ENCODE data around the gene CDCA7.
"Not testable (repeated sequence)": the region's sequence is repeated elsewhere in the genome, so short reads cannot be mapped to it uniquely, and the experiment has no call there.

Gene CDCA7

DNA sequence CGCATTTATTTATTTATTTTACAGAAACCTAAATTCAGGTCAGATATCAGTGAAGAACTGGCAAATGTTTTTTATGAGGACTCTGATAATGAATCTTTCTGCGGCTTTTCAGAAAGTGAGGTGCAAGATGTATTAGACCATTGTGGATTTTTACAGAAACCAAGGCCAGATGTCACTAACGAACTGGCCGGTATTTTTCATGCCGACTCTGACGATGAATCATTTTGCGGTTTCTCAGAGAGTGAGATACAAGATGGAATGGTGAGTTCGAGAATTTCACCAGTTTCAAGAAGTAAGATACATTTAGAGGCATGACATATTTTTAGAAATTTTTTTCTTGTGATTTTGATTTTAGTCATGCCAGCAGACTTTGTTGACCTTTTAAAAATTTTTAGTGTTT, 4.6 kb downstream of the CDCA7 start:
- DNase-seq, result no peak

DNA sequence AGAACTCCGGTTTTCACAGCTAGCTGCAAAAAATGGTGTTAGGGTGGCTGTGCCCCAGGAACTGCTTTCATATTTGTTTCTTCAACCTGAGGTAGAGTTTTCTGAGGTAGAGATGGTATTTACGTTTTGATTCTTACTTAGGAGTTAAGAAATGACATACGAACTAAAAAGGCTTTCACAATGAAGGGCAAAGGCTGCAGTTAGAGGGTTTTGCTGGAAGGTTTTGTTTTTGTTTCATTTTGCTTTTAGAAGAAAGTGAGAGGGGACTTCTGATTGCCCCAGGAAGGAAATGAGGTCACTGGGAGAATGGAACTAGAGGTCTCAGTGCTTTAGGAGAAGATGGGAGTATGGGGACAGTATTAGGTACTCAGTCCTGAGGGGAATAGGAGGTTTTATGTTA, 15.5 kb downstream of the CDCA7 start:
- DNase-seq, result no peak

- no peak for DNase-seq
Observed at GRCh38 chr2:173371023-173371422, 16.4 kb downstream of the CDCA7 start.

DNA sequence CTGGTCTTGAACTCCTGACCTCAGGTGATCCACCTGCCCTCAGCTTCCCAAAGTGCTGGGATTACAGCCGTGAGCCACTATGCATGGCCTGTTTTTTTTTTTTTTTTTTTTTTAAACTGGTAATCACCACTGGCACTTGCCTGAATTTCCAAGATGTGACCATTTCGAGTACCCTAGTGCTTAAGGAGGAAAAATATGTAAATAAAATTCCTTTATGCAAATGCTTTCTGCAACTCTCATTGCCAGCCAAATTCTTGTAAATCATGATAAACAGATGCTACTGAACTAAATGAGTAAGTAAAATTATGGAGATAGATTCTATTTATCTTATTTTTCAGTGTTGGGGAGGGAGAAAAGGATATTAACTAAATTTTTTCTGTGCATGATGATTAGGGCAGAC, 18.6 kb downstream of the CDCA7 start:
- no peak for DNase-seq

GRCh38 chr2:173374634-173375033, 20.0 kb downstream of the CDCA7 start:
- DNase-seq, result no peak

GRCh38 chr2:173385534-173385933, 30.9 kb downstream of the CDCA7 start:
- DNase-seq, result not testable (repeated sequence)

DNA sequence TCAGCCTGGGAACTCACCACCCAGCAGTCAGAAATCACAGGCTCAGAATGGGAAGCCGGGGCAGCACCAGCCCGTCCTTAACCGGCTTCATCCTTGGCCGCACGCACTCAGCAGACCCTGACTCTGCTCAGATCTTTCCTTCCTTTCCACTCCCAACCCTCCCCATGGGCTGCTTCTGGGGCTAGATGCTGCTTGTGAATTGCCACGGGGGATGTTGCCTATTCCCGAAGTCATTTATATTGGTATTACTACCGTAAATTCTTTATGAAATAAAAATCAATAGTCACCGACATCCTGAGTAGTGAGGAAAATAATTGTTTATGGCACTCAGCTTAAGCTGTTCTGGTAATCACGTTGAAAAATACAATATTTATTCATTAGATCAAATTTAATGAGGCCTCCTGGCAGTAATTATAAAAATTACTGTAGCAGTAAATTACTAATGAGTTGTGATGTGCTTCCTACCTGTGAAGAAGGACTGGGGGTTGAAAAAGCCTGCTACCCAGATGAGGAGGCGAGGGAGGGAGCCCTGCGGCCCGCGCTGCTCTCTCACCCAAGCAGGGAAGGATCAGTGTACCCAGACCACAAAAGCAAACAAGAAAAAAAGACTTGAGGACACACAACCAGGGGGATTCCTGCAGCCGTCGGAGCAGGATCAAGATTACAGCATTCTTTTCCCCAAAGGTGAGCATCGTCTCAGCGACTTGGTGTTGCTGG, 31.5 kb downstream of the CDCA7 start:
- no peak for DNase-seq

DNA sequence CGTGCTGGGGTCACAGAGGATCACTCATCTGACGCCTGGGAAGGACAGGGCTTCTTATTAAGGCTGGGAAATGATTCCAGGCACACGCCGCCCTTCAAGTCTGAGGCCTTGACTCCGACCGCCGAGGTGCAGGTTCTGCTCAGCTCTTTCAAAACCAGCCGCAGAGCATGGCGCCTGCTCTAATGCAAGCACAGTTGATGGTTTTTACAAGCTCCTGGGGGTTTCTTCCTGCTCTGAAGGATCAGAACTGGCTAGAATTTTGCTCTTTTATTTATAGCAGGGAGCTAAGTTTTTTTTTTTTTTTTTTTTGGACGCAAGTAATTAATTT, 32.0 kb downstream of the CDCA7 start:
- no peak for DNase-seq

- no peak for DNase-seq
Observed at GRCh38 chr2:173387079-173387478, 32.4 kb downstream of the CDCA7 start.

- DNase-seq, result no peak
Observed at GRCh38 chr2:173387660-173388059, 33.0 kb downstream of the CDCA7 start.

- DNase-seq, result no peak
Observed at GRCh38 chr2:173388795-173389194, 34.1 kb downstream of the CDCA7 start.

- no peak for DNase-seq
Observed at GRCh38 chr2:173390036-173390435, 35.4 kb downstream of the CDCA7 start.

DNA sequence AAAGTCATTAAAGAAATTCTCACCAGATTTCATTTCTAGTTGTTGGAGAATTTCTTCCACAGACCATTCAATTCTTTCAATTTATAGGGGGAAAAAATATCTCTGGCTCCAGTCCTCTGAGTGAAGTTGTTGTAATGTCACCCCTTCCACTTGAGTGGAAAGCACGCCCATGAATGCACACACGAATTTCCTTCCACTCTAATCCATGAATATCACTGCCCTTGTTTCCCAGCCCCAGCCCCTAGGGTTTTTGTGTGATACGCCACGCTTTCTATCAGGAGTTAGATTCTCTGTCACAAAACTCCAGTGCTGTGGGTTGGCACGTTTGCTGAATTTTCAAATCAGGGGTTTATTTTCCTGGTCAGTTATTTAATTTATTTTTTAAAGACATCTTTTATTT, 38.1 kb downstream of the CDCA7 start:
- DNase-seq, result no peak

- DNase-seq, result no peak
Observed at GRCh38 chr2:173393186-173393585, 38.5 kb downstream of the CDCA7 start.

- no peak for DNase-seq
Observed at GRCh38 chr2:173393636-173394035, 39.0 kb downstream of the CDCA7 start.

- no peak for DNase-seq
Observed at GRCh38 chr2:173394091-173394974, 39.7 kb downstream of the CDCA7 start.

- DNase-seq, result no peak
Observed at GRCh38 chr2:173395567-173396351, 41.1 kb downstream of the CDCA7 start.

GRCh38 chr2:173397539-173397938, 42.9 kb downstream of the CDCA7 start:
- no peak for DNase-seq

DNA sequence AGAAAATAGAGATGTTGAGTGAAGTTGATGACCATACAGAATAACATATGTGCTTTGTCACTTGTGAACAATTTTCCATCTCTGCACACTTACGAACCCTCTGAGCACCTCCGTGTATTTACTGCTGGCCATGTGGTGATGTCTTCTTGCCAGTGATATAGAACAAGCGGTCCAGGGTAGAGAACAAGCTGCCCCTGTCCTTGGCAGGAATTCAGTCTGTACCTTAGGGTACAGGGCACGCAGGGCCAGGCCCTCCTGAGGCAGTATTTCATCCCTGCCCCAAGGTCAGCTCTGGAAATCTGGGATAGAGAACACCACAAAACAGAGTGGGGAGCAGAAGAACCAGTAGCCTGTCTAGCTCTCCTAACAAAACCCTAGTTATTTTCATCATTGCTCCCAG, 44.6 kb downstream of the CDCA7 start:
- DNase-seq, result no peak

DNA sequence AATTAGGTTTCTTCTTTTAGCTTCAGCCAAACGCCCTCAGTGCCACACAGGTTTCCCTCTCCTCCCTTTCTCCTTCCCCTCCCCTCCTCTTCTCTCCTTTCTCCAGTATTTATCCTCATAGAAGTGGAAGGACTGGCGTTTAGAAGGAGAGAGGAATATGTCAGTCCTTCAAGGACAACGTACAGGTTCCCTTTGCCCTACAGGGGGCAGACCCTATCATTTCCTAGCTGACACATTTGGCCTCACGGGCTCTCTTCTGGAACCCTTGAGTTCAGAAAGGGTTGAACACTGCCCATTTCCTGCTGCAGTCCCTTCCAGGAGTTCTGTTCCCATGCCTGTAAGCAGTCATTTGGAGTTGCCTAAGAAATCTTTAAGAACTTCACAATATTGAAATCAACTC, 46.1 kb downstream of the CDCA7 start:
- DNase-seq, result no peak

DNA sequence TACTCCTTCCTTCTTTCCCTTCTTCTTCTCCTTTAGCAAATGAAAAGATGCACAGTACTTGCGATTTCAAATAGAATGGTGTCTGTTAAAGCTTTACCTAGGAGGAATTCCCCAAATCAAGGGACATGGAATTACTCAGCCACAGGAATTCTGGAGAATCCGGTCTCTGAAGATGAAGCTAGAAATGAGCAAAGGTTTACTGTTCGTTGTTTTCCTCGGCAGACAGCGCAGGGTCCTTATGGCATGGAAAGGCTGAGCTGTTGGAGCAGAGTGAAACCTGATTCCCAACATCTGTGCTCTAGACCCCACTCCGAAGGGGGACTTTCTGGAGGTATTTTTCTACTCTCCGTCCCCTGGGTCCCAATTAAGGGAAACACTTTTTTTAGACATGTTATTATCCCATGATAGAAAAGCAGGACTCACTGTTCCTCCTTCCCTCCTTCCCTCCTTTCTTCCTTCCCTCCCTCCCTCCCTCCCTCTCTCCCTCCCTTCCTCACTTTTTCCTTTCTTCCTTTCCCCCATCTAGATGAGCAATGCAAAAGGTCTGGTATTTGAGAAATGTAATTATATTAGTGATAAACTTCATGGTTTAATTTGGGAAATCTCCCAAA, 47.1 kb downstream of the CDCA7 start:
- no peak for DNase-seq

DNA sequence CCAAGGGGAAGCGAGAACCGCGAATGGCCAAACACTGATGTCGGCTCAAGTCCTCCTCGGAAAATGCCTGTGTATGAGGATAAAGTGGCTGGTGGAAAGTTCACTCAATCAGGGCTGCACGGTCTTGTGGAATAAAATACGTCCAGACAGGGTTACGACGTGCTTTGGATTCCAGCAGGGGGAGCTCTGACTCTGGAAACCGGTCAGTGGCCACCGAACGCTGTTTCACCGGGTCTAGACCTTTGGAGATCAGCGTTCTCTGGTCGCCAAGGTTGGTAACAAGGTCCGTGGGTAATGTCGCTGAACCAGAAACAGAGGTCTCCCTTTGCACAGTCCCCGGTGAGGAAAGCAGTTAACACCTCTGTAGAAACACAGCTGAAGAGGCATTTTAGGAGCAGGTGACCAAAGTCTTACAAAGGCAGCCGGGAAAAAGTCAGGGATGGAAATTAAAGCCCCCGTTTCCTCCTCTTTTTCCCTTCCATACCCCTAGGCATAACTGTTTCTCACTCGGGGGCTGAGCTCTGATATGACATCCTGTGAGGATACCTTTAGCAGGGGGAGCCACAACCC, 47.8 kb downstream of the CDCA7 start:
- DNase-seq, result no peak
